ENCODE results near the gene TGFBR2.

TGFBR2 gene

GRCh38 chr3:30698549-30698948, 92.1 kb downstream of the TGFBR2 start:
- no peak overlapping the region for H3K4me3 ChIP-seq (ENCODE audit: low read depth, low read length)
- TF ChIP-seq CTCF (IDR thresholded peaks at IDR 0.05; ENCODE audit: low read depth, low read length), result no peak

- no peak for TF ChIP-seq CTCF (IDR thresholded peaks at IDR 0.05; ENCODE audit: low read depth, low read length)
- H3K4me3 ChIP-seq (ENCODE audit: low read depth, low read length), result no peak overlapping the region
Observed at GRCh38 chr3:30699927-30700326, 93.5 kb downstream of the TGFBR2 start.

- no peak overlapping the region for H3K4me3 ChIP-seq (ENCODE audit: low read depth, low read length)
- no peak for TF ChIP-seq CTCF (IDR thresholded peaks at IDR 0.05; ENCODE audit: low read depth, low read length)
Observed at GRCh38 chr3:30700702-30701321, 94.4 kb downstream of the TGFBR2 start.

GRCh38 chr3:30702038-30702827, 95.8 kb downstream of the TGFBR2 start:
- no peak overlapping the region for H3K4me3 ChIP-seq (ENCODE audit: low read depth, low read length)
- TF ChIP-seq CTCF (IDR thresholded peaks at IDR 0.05; ENCODE audit: low read depth, low read length), result no peak

GRCh38 chr3:30702828-30703397, 96.5 kb downstream of the TGFBR2 start:
- H3K4me3 ChIP-seq (ENCODE audit: low read depth, low read length), result no peak overlapping the region
- TF ChIP-seq CTCF (IDR thresholded peaks at IDR 0.05; ENCODE audit: low read depth, low read length), result no peak

- TF ChIP-seq CTCF (IDR thresholded peaks at IDR 0.05; ENCODE audit: low read depth, low read length), result no peak
- H3K4me3 ChIP-seq (ENCODE audit: low read depth, low read length), result no peak overlapping the region
Observed at GRCh38 chr3:30704931-30705890, 98.8 kb downstream of the TGFBR2 start.
